ENCODE data around the gene RXRA.

Gene RXRA

DNA sequence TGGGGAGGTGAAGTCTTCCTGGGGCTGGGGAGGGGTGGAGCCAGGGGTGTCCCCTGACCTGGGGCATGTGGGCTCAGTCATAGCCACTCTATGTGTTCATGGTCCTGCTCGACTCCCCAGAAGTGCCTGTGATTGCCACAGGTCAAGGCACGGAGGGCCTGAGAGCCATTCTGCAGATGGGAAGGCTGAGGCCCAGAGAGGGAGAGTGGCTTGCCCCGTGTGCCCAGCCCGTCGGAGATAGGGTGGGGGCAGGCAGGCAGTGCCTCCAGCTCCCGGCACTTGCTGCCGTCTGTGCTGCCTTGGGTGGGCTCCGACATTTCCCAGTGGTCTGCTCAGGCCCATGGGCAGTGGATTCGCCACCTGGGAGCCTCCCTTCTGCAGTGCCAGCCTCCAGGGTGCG, 74.0 kb downstream of the RXRA start:
- TF ChIP-seq, protein P1, sequence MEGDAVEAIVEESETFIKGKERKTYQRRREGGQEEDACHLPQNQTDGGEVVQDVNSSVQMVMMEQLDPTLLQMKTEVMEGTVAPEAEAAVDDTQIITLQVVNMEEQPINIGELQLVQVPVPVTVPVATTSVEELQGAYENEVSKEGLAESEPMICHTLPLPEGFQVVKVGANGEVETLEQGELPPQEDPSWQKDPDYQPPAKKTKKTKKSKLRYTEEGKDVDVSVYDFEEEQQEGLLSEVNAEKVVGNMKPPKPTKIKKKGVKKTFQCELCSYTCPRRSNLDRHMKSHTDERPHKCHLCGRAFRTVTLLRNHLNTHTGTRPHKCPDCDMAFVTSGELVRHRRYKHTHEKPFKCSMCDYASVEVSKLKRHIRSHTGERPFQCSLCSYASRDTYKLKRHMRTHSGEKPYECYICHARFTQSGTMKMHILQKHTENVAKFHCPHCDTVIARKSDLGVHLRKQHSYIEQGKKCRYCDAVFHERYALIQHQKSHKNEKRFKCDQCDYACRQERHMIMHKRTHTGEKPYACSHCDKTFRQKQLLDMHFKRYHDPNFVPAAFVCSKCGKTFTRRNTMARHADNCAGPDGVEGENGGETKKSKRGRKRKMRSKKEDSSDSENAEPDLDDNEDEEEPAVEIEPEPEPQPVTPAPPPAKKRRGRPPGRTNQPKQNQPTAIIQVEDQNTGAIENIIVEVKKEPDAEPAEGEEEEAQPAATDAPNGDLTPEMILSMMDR (IDR thresholded peaks at IDR 0.05; ENCODE audit: insufficient read depth, low read length, poor library complexity, severe bottlenecking), result no peak
- TF ChIP-seq EZH2phosphoT487 (conservative IDR thresholded peaks at IDR 0.05; ENCODE audit: low read length), result no peak
- Histone ChIP-seq H3K9me3 (ENCODE audit: insufficient read depth, low read length) (peaks cover 7% of the 10 kb centered on the region; the same call in 1 of the 2 replicates), H2AFZ (ENCODE audit: low read depth, low read length, severe bottlenecking) (no peak overlapping the region), H3K4me2 (ENCODE audit: low read depth, low read length, poor library complexity, severe bottlenecking) (no peak overlapping the region), H3K9ac (ENCODE audit: low read length) (no peak overlapping the region), H4K20me1 (ENCODE audit: low read depth, low read length) (no peaks in the 10 kb centered on the region), H3F3A (ENCODE audit: insufficient read depth) (no peaks in the 10 kb centered on the region), H3K79me2 (ENCODE audit: insufficient read depth, low read length) (no peaks in the 10 kb centered on the region), H3K4me3 (ENCODE audit: insufficient read depth, low read length, poor library complexity, severe bottlenecking) (no peak overlapping the region), H3K27ac (ENCODE audit: low read depth, low read length) (no peak overlapping the region), H3K27me3 (ENCODE audit: low read length) (no peaks in the 10 kb centered on the region), H3K9me2 (replicated peaks; ENCODE audit: insufficient read depth, low read length) (no peaks in the 10 kb centered on the region), H3K36me3 (ENCODE audit: low read length) (no peaks in the 10 kb centered on the region)

DNA sequence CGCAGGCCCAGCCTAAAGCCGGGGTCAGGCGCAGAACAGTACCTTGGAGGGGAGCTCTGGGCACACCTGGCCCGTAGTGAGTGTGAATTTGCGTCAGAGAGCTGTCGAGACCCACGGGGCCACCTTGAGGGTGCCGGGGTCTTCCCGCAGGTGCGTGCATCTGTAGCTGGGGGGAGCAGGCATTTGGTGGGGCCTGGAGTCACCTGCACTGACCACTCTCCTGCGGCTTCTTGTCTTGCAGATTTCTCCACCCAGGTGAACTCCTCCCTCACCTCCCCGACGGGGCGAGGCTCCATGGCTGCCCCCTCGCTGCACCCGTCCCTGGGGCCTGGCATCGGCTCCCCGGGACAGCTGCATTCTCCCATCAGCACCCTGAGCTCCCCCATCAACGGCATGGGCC, 75.1 kb downstream of the RXRA start:
- H3K27me3 ChIP-seq (ENCODE audit: low read length), result no peaks in the 10 kb centered on the region
- H3K9me3 ChIP-seq (ENCODE audit: insufficient read depth, low read length), result peaks cover 7% of the 10 kb centered on the region; the same call in 1 of the 2 replicates
- no peak for TF ChIP-seq EZH2phosphoT487 (conservative IDR thresholded peaks at IDR 0.05; ENCODE audit: low read length)
- TF ChIP-seq, protein P1 (IDR thresholded peaks at IDR 0.05; ENCODE audit: insufficient read depth, low read length, poor library complexity, severe bottlenecking), result no peak
- H3K27ac ChIP-seq (ENCODE audit: low read depth, low read length), result no peak overlapping the region
- H3F3A ChIP-seq (ENCODE audit: insufficient read depth), result no peaks in the 10 kb centered on the region
- H3K79me2 ChIP-seq (ENCODE audit: insufficient read depth, low read length), result no peaks in the 10 kb centered on the region
- no peak overlapping the region for H3K4me2 ChIP-seq (ENCODE audit: low read depth, low read length, poor library complexity, severe bottlenecking)
- no peak overlapping the region for H2AFZ ChIP-seq (ENCODE audit: low read depth, low read length, severe bottlenecking)
- no peak overlapping the region for H3K4me3 ChIP-seq (ENCODE audit: insufficient read depth, low read length, poor library complexity, severe bottlenecking)
- H3K9me2 ChIP-seq (replicated peaks; ENCODE audit: insufficient read depth, low read length), result no peaks in the 10 kb centered on the region
- H3K9ac ChIP-seq (ENCODE audit: low read length), result no peak overlapping the region
- H3K36me3 ChIP-seq (ENCODE audit: low read length), result no peaks in the 10 kb centered on the region
- H4K20me1 ChIP-seq (ENCODE audit: low read depth, low read length), result no peaks in the 10 kb centered on the region

DNA sequence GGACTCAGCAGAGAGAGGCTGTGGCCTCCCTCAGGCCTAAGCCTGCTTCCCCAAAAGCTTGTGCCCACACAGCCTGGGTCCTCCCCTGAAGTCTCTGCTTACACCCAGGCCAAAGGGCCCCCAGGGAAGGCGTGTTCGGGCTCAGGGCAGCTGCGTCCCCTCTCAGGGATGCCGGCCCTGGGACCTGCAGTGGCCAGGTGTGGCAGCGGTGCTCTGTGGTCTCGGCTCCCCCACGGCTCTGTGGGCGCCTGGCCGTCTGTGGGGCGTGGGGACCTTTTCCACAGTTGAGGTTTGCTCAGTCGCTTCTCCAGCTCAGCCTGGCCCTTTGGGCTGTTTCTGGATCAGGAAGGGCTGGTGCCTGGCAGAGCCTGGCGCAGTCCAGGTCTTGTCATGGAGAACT, 75.9 kb downstream of the RXRA start:
- Histone ChIP-seq H2AFZ (ENCODE audit: low read depth, low read length, severe bottlenecking) (no peak overlapping the region), H3K4me2 (ENCODE audit: low read depth, low read length, poor library complexity, severe bottlenecking) (no peak overlapping the region), H3K4me3 (ENCODE audit: insufficient read depth, low read length, poor library complexity, severe bottlenecking) (no peak overlapping the region), H3K9me2 (replicated peaks; ENCODE audit: insufficient read depth, low read length) (no peaks in the 10 kb centered on the region), H3K9me3 (ENCODE audit: insufficient read depth, low read length) (peaks cover 7% of the 10 kb centered on the region; the same call in 1 of the 2 replicates), H3K9ac (ENCODE audit: low read length) (no peak overlapping the region), H3K36me3 (ENCODE audit: low read length) (no peaks in the 10 kb centered on the region), H3K27me3 (ENCODE audit: low read length) (no peaks in the 10 kb centered on the region), H3K27ac (ENCODE audit: low read depth, low read length) (no peak overlapping the region), H3F3A (ENCODE audit: insufficient read depth) (no peaks in the 10 kb centered on the region), H4K20me1 (ENCODE audit: low read depth, low read length) (no peaks in the 10 kb centered on the region), H3K79me2 (ENCODE audit: insufficient read depth, low read length) (no peaks in the 10 kb centered on the region)
- TF ChIP-seq, protein P1 (IDR thresholded peaks at IDR 0.05; ENCODE audit: insufficient read depth, low read length, poor library complexity, severe bottlenecking), result no peak
- no peak for TF ChIP-seq EZH2phosphoT487 (conservative IDR thresholded peaks at IDR 0.05; ENCODE audit: low read length)

All from SU-DHL-6 (cell line).